ENCODE results near the gene JAKMIP2.
"Not testable (repeated sequence)": the region's sequence is repeated elsewhere in the genome, so short reads cannot be mapped to it uniquely, and the experiment has no call there.

JAKMIP2 gene

GRCh38 chr5:147553817-147554216, 228.7 kb downstream of the JAKMIP2 start:
- not testable (repeated sequence) for DNase-seq

DNA sequence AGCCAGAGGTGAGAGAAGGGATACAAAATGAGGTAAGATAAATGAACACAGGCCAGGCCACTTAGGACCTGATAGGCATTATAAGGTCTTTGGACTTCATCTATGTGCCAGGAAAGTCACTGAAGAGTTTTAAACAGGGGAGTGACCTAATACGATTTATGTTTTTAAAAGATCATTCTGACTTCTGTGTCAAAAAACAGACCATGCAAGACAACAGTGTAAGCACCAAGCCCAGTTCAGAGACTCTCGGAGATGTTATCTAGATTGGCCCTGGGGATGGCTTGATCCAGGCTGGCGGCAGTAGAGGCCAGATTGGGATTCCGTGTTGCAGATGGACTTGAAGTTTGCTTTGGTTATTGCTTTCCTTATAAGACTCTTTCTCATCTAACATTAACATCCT, 229.6 kb downstream of the JAKMIP2 start:
- no peak for DNase-seq

- DNase-seq = no peak
Observed at GRCh38 chr5:147551677-147552076, 230.9 kb downstream of the JAKMIP2 start.

GRCh38 chr5:147547730-147548129, 234.8 kb downstream of the JAKMIP2 start:
- no peak for DNase-seq

DNA sequence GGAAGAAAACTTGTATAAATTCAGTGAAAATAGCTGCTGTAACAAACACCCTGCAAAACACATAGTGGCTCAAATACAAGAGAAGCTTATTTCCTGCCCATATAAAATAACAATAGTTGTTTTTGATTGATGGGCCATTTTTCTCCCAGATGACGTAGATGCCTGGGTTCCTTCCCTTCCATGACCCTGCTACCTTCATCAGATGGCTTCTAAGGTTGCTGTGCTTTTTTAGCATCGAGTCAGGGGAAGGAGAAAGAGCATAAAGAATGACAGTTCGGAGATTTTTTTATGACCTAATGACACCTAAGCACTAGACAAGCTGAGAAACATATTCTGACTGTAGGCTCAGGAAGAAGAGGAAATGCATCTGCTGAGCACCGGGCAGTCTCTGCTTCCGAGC, 238.0 kb downstream of the JAKMIP2 start:
- DNase-seq = no peak

DNA sequence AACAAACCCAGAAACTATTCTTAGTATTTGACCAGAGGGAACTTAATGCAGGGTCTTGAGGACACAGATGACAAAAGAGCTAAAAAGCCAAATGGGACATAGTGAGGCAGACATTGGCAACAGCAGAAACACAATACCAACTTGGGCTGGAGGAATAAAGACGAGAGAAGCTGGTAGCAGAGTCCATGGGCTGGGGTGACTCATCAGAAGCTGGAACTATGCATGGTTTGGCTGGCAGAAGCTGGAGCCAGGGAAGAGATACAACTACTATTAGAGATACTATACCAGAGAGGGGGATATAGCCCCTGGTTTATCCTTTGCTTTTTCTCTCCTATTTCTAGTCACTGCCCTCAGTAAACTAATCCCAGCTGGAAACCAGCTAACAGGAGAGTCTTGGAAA, 243.5 kb downstream of the JAKMIP2 start:
- DNase-seq = no peak

- DNase-seq = no peak
Observed at GRCh38 chr5:147538236-147538635, 244.3 kb downstream of the JAKMIP2 start.
